Activated naive CD8-positive, alpha-beta T cell (primary cell): Measurements from ENCODE around the gene NCOA1.

Experiments used
- H3K27ac Mint-ChIP-seq: one replicate; pipeline ENCODE4 v1.8.0; 2021; ENCODE audit warnings: mixed read lengths
- H3K27me3 Mint-ChIP-seq: one replicate; pipeline ENCODE4 v1.8.0; 2021; ENCODE audit warnings: mixed read lengths
- H3K36me3 Mint-ChIP-seq: one replicate; pipeline ENCODE4 v1.8.0; 2021; ENCODE audit warnings: mixed read lengths
- H3K4me1 Mint-ChIP-seq: one replicate; pipeline ENCODE4 v1.8.0; 2021; ENCODE audit warnings: low read depth, mixed read lengths
- H3K4me3 Mint-ChIP-seq: one replicate; pipeline ENCODE4 v1.8.0; 2021; ENCODE audit warnings: mild to moderate bottlenecking, mixed read lengths
- H3K9me3 Mint-ChIP-seq: one replicate; pipeline ENCODE4 v1.8.0; 2021; ENCODE audit warnings: low read depth, mixed read lengths

Gene NCOA1

DNA sequence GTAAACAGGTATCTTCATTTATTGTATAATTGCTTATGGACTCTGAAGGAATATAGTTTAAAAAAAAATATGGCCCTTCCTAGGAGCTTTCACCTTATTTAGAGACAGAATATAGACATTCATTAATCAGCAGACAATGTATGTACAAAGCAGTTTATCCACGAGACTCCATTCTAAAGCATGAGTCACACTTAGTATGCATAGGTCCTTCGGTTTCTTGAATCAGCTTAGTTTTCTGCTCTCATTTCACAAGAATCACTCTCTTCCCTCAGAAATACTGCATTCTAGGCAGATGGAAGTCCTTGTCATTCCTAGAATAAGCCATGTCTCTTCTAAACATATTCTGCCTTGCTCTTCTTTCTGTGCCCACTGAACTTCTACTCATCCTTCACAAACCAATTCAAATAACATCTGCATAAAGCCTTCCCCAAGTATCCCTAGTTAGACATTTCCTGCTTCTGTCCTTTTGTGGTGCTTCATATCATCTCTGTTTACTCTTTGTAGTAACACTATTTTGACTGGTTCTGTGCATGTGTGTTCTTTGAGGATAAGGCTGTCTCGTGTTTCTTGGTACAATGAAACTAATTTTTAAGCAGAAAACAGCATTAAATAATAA, 217.6 kb downstream of the NCOA1 start:
- Mint-ChIP-seq H3K27me3 (no peaks in the 10 kb centered on the region), H3K4me1 (no peaks in the 10 kb centered on the region), H3K4me3 (no peak overlapping the region), H3K9me3 (no peaks in the 10 kb centered on the region), H3K36me3 (peaks cover 31% of the 10 kb centered on the region), H3K27ac (no peak overlapping the region)

DNA sequence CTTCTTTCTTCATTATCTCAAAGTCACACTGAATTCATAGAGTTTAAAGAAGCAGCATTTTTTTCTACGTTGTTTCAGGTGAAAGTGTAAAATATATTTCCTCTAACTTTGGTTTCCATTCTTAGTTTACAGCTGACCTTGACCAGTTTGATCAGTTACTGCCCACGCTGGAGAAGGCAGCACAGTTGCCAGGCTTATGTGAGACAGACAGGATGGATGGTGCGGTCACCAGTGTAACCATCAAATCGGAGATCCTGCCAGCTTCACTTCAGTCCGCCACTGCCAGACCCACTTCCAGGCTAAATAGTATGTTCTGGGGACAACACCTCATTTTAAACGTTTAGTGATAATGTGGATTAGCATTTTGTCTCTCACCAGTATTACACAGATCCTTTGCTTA, 219.8 kb downstream of the NCOA1 start:
- no peaks in the 10 kb centered on the region for H3K27me3 Mint-ChIP-seq
- peaks cover 36% of the 10 kb centered on the region for H3K36me3 Mint-ChIP-seq
- no peaks in the 10 kb centered on the region for H3K4me1 Mint-ChIP-seq
- H3K27ac Mint-ChIP-seq = no peak overlapping the region
- H3K9me3 Mint-ChIP-seq = no peaks in the 10 kb centered on the region
- no peak overlapping the region for H3K4me3 Mint-ChIP-seq

DNA sequence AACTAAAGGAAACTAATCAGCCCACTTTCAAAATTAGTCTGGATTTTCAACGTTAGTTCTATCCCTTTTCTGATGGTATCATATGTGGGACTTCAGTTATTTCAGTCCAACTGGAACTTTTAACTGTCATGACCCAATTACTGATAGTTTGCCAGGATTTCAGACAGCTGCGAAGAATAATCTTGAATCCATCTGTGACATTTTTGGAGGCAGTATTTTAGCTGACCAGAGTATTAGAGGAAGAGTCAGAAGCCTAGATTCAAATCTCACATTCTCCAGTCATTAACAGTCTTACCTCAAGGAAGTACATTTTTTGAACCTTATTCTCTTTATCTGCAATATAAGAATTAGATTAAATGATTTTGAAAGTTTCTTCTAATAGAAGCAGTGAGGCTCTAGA, 220.8 kb downstream of the NCOA1 start:
- Mint-ChIP-seq H3K4me3 (no peak overlapping the region), H3K36me3 (peaks cover 34% of the 10 kb centered on the region), H3K27me3 (no peaks in the 10 kb centered on the region), H3K27ac (no peak overlapping the region), H3K9me3 (no peaks in the 10 kb centered on the region), H3K4me1 (no peaks in the 10 kb centered on the region)

DNA sequence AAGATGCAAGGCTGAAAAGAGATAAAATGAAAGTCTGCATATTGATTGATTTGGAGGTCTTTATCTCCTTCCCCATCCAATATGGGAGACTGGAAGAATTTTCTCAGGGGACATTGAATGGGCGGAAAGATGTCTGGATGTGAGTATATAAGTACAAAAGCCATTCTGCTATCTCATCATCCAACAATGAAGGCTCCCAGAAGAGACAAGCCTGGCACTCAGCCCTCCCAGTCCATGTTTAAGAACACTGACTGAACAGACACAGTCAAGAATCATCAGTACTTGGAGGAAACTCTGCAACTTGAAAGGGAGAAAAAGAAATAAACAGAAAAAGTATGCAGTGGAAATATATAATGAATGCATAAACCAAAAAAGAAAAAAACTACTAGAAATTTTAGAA, 221.2 kb downstream of the NCOA1 start:
- peaks cover 36% of the 10 kb centered on the region for H3K36me3 Mint-ChIP-seq
- no peaks in the 10 kb centered on the region for H3K4me1 Mint-ChIP-seq
- H3K4me3 Mint-ChIP-seq = no peak overlapping the region

DNA sequence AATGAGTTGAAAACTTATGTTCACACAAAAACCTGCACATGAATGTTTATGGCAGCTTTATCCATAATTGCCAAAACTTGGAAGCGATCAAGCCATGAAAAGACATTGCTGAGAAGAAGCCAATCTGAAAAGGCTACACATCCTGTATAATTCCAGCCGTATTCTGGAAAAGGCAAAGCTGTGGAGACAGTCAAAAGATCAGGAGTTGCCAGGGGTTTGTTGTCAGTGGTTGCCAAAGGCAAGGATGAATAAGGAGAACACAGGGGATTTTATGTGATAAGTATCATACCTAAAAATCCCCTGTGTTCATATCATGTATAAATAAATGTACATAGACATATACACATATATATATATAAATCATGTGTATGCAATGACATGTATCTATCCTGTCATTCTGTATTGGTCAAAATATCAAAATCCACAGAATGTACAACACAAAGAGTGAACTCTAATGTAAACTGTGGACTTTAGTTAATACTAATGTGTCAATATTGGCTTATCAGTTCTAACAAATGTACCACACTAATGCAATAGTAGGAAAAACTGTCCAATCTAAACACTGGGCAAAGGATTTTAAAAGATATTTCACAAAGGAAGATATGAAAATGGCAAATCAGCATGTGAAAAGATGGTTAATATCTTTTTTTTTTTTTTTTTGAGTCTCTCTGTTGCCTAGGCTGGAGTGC, 226.4 kb downstream of the NCOA1 start:
- H3K4me3 Mint-ChIP-seq = no peak overlapping the region
- no peaks in the 10 kb centered on the region for H3K27me3 Mint-ChIP-seq
- H3K9me3 Mint-ChIP-seq = no peaks in the 10 kb centered on the region
- no peak overlapping the region for H3K27ac Mint-ChIP-seq
- H3K36me3 Mint-ChIP-seq = peaks cover 32% of the 10 kb centered on the region
- peaks cover 3% of the 10 kb centered on the region for H3K4me1 Mint-ChIP-seq

More for the DNA sequence above, 221.2 kb downstream of the NCOA1 start:
- no peaks in the 10 kb centered on the region for H3K9me3 Mint-ChIP-seq
- H3K27me3 Mint-ChIP-seq = no peaks in the 10 kb centered on the region
- H3K27ac Mint-ChIP-seq = no peak overlapping the region

DNA sequence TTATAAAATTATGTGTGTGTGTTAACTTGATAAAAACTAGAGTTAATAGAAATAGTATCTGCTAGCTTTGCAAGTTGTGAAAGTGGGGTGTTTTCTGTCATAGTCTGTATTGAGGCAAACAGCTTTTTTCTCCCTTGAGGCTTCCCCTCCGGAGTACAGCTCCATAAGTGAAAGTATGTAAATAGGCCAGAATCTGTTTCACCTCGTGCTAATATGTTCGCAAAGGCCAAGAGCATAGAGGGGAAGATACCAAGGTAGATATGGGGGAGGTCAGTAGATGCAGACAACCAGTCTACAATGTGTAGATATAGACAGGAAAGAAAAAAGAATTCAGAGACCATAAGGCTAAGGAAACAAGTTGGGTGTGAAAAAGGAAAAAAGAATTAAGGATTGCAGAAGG, 229.3 kb downstream of the NCOA1 start:
- no peaks in the 10 kb centered on the region for H3K9me3 Mint-ChIP-seq
- no peak overlapping the region for H3K4me3 Mint-ChIP-seq
- peaks cover 3% of the 10 kb centered on the region for H3K4me1 Mint-ChIP-seq
- H3K27me3 Mint-ChIP-seq = no peaks in the 10 kb centered on the region
- no peak overlapping the region for H3K27ac Mint-ChIP-seq
- H3K36me3 Mint-ChIP-seq = peaks cover 20% of the 10 kb centered on the region

DNA sequence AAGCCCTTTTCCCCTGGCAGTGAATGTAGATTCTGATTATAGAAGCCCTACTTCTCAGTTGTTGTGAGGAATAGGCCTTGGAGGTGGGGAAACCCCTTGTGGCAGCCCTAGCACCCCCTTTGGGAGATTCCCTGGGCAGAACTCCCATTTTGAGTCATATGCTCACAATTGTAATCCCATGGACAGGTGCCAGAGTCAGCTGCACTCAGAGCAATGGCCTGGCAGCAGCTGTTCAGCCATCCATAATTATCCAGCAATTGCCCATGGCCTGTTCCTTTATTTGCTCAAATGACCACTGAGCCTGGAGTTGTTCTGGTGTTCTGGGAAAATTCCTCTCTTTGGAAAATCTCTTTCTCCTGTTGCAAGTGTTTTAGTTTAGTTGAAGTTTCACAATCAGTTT, 230.4 kb downstream of the NCOA1 start:
- Mint-ChIP-seq H3K27me3 (no peaks in the 10 kb centered on the region), H3K4me1 (peaks cover 3% of the 10 kb centered on the region), H3K4me3 (no peak overlapping the region), H3K27ac (no peak overlapping the region), H3K36me3 (peaks cover 20% of the 10 kb centered on the region), H3K9me3 (no peaks in the 10 kb centered on the region)

DNA sequence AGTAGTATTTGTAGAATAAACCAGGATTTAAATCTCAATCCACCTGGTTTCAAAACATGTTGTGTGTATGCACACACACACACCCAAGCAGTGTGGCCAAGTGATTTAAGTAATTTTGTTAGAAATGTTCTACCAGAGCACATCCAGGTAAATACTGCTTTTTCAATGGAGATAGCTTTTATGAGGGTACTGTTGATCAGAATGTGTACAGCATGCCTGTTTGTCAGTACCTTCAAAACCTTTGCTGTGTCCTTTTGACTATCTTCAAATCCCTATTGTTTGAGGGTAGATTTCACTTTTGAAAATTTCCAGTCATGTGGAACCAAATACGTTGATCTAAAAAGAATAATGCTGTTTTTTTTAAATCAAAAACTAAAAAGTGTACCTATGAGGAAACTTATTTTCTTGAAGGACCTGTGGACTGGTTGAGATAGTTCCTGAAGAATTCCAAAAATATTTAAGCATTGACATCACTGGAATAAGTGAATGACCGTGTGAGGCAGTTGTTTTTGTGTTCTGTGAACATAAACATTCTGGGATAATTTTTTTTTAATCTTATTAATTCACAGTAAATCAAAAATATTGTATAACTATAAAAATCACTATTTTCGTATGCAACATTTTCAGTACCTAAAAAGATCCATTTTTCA, 231.2 kb downstream of the NCOA1 start:
- no peaks in the 10 kb centered on the region for H3K27me3 Mint-ChIP-seq

DNA sequence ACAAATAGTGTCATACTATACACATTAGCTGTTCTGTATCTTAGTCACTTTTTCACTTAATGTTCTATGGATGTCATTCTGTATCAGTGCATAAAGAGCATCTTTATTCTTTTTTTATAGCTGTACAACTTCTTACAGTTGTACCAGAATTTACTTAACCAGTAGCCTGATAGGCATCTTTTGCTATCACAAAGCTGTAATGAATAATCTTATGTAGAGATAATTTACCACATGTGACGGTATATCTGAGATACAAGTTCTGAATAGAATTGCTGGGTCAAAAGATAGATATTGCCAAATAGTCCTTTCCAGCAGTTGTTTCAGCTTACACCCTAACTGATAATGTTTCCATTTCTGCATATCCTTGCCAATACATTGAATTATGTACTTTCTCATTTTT, 232.1 kb downstream of the NCOA1 start:
- H3K4me1 Mint-ChIP-seq = peaks cover 3% of the 10 kb centered on the region
- H3K27ac Mint-ChIP-seq = no peak overlapping the region

More for the DNA sequence above, 231.2 kb downstream of the NCOA1 start:
- H3K4me1 Mint-ChIP-seq = peaks cover 3% of the 10 kb centered on the region
- H3K36me3 Mint-ChIP-seq = peaks cover 12% of the 10 kb centered on the region
- no peaks in the 10 kb centered on the region for H3K9me3 Mint-ChIP-seq
- no peak overlapping the region for H3K27ac Mint-ChIP-seq
- no peak overlapping the region for H3K4me3 Mint-ChIP-seq

DNA sequence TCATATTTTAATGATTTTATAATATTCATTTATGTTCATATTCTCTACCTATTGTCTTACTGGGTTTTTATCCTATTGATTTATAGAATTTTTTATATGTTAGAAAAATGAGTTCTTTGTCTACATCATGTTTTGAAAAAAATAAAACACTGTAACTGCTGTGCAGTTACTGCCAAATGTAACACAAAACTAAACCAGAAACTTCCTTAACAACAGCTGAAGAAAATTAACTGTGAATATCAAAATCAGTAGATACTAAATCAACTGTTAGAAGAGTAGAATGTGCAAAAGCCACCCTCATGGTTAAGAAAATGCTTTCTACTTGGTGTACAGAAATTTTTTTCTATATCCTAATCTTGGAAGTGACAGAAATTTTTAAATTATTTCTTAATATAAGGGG, 232.6 kb downstream of the NCOA1 start:
- H3K9me3 Mint-ChIP-seq = no peaks in the 10 kb centered on the region
- no peaks in the 10 kb centered on the region for H3K27me3 Mint-ChIP-seq
- peaks cover 10% of the 10 kb centered on the region for H3K36me3 Mint-ChIP-seq
- peaks cover 3% of the 10 kb centered on the region for H3K4me1 Mint-ChIP-seq
- H3K27ac Mint-ChIP-seq = no peak overlapping the region
- no peak overlapping the region for H3K4me3 Mint-ChIP-seq

More for the DNA sequence above, 232.1 kb downstream of the NCOA1 start:
- H3K27me3 Mint-ChIP-seq = no peaks in the 10 kb centered on the region
- H3K36me3 Mint-ChIP-seq = peaks cover 9% of the 10 kb centered on the region
- no peak overlapping the region for H3K4me3 Mint-ChIP-seq
- H3K9me3 Mint-ChIP-seq = no peaks in the 10 kb centered on the region

DNA sequence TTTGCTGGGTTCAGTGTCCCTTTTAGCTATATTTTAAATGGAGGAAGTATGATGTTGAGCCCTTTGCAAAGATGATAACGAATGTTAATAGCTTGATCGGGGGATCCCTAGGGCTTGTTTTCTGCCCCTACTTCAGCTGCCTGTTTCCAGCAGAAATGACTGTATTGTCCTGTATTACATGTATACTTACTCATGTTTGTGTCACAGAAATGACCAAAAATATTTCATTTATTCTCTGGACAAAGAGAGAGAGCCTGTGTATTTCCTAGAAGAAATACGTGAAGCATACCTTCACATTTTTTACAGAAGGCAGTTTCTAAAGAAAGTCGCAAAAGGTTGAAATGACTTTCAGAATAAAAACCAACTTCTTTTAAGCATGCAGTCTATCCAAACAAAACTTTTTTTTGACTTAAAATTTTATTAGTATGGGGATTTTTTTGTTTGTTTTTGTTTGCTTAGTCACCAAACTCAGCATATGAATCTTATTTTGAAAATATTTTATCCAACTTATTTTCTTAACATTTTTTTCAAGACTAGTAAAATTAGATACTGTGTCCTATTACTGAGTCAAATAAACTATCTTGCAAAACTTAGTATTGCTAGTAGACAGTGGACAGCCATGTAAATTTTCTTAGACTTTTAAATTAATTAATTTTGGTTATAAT, 233.2 kb downstream of the NCOA1 start:
- Mint-ChIP-seq H3K4me3 (no peak overlapping the region), H3K9me3 (no peaks in the 10 kb centered on the region), H3K36me3 (peaks cover 12% of the 10 kb centered on the region), H3K4me1 (peaks cover 3% of the 10 kb centered on the region), H3K27me3 (no peaks in the 10 kb centered on the region), H3K27ac (no peak overlapping the region)

DNA sequence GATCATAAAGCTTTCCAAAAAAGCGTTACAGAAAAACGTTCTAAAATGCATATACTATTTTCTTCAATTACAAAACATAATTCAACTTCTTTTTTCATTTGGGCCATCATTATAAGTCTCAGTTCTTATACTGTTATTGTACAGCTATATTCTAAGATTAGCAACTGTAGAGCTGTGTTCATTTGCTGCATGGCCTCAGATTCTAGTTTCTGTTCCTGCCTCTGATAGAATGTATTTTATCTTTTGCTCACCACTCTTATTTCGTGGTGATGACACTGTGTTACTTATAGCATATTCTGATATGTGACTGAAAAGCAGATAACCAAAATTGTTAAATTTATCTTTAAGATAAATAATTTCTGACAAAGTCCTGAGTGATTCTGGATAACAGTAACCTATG, 234.9 kb downstream of the NCOA1 start:
- H3K4me3 Mint-ChIP-seq = no peak overlapping the region
- no peaks in the 10 kb centered on the region for H3K27me3 Mint-ChIP-seq
- H3K36me3 Mint-ChIP-seq = peaks cover 8% of the 10 kb centered on the region
- no peaks in the 10 kb centered on the region for H3K9me3 Mint-ChIP-seq
- H3K27ac Mint-ChIP-seq = no peak overlapping the region
- H3K4me1 Mint-ChIP-seq = peaks cover 3% of the 10 kb centered on the region

DNA sequence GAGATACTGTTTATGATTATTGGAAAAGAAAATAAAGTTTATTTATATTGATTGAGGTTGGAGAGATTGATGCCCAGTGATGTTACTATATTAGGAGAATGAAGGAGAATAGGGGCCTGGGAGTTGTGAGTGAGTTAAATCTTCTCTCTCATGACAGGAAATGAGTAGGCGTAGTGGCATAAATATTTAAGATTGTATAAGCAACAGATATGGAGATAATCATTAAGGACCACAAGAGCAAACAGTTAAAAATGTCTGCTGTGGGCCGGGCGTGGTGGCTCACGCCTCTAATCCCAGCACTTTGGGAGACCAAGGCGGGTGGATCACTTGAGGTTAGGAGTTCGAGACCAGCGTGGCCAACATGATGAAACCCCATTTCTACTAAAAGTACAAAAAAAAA, 239.4 kb downstream of the NCOA1 start:
- Mint-ChIP-seq H3K9me3 (no peaks in the 10 kb centered on the region), H3K36me3 (peaks cover 7% of the 10 kb centered on the region), H3K27ac (no peak overlapping the region), H3K4me3 (no peak overlapping the region), H3K27me3 (no peaks in the 10 kb centered on the region), H3K4me1 (no peaks in the 10 kb centered on the region)

DNA sequence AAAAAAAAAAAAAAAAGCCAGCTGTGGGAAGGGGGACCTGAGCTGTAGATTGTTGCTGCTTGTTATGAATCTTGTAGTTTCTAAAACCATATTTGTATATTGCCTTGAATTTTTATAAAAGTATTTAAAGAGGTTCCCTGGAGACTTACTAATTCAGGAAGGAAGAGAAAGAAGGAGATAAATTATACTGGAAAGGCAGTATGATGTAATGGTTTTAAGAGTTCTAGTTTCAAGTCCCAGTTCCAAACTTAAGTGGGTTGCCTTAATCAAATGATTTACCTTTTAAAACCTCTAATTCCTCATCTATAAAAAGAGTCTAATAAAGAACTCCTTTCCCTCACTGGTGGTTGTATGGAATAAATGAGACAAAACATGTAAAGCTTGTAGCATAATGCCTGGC, 240.0 kb downstream of the NCOA1 start:
- Mint-ChIP-seq H3K4me1 (no peaks in the 10 kb centered on the region), H3K4me3 (no peak overlapping the region), H3K27ac (no peak overlapping the region), H3K9me3 (no peaks in the 10 kb centered on the region), H3K27me3 (no peaks in the 10 kb centered on the region), H3K36me3 (peaks cover 7% of the 10 kb centered on the region)

DNA sequence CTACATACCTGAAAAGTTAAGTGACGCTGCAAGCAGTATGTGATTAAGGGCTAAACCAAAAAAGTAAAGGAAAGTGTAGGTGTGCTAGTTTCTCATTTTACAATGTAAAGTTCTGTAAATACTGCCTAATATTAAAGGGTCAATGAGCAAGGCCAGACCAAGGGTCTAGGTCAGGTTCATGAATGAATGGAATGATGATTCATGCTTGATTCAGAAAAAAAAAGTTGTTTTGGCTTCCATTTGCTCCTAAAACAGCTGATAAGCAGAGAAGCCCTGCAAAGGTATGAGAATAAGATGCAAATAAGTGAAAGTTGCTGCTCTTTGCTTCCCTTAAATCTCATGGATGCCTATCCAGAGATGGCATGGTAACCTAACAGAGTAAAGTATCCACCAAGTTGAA, 240.9 kb downstream of the NCOA1 start:
- H3K36me3 Mint-ChIP-seq = peaks cover 7% of the 10 kb centered on the region
- no peaks in the 10 kb centered on the region for H3K4me1 Mint-ChIP-seq
- no peaks in the 10 kb centered on the region for H3K27me3 Mint-ChIP-seq
- no peak overlapping the region for H3K27ac Mint-ChIP-seq
- H3K4me3 Mint-ChIP-seq = no peak overlapping the region
- no peaks in the 10 kb centered on the region for H3K9me3 Mint-ChIP-seq
